ENCODE data around the gene CKAP2L.

DNA sequence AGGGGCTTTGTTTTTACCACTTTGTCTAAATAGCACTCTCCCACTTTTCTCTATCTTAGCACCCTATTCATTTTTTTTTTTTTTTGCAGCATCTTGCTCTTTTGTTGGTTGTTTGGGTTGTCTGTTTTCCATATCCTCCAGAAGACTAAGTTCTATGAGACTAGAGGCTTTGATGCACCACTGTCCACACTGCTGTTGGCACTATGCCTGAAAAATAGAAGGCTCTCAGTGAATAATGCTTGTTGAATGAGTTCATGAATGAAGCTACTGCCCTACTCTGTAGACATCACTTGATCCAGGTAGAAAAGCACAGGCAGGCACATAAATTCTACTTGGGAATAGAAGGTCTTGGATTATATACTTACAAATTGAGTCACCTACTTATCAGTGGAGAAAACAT is 12.6 kb upstream of the CKAP2L start:
- TF ChIP-seq, protein P1, sequence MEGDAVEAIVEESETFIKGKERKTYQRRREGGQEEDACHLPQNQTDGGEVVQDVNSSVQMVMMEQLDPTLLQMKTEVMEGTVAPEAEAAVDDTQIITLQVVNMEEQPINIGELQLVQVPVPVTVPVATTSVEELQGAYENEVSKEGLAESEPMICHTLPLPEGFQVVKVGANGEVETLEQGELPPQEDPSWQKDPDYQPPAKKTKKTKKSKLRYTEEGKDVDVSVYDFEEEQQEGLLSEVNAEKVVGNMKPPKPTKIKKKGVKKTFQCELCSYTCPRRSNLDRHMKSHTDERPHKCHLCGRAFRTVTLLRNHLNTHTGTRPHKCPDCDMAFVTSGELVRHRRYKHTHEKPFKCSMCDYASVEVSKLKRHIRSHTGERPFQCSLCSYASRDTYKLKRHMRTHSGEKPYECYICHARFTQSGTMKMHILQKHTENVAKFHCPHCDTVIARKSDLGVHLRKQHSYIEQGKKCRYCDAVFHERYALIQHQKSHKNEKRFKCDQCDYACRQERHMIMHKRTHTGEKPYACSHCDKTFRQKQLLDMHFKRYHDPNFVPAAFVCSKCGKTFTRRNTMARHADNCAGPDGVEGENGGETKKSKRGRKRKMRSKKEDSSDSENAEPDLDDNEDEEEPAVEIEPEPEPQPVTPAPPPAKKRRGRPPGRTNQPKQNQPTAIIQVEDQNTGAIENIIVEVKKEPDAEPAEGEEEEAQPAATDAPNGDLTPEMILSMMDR (IDR thresholded peaks at IDR 0.05): no peak
- TF ChIP-seq POLR2A (IDR thresholded peaks at IDR 0.05): no peak
